GM19023 (cell line): ENCODE measurements around the gene RPSA.
"Not testable (repeated sequence)": the region's sequence is repeated elsewhere in the genome, so short reads cannot be mapped to it uniquely, and the experiment has no call there.

Experiments used
- ATAC-seq: cut with Tn5 transposase; IDR thresholded peaks from one replicate; pipeline ENCODE4 v1.9.1; 2021; ENCODE audit warnings: mild to moderate bottlenecking, moderate library complexity; ENCODE audit not compliant: unreplicated experiment

The RPSA gene

DNA sequence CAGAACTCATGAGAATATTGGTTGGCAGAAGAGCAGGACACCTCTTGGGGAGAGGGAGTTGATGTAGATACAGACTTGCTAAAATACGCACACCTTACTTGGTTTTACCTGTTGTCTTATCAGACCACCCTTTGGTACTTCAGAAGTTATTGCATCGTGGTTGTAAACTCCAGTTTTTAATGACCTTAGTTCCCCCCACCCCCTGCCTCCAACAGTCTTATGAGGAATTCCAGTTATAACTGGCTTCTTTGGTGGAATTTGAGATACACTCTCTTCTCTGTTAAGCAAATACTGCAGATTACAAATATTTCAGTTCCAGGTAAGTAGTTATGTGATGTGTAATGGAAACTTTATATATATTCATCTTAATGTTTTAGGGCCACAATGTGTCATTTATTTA lies 18.4 kb upstream of the RPSA start:
- ATAC-seq = no peak

GRCh38 chr3:39388741-39389248 lies 17.7 kb upstream of the RPSA start:
- peak; percentile 59 for ATAC-seq

DNA sequence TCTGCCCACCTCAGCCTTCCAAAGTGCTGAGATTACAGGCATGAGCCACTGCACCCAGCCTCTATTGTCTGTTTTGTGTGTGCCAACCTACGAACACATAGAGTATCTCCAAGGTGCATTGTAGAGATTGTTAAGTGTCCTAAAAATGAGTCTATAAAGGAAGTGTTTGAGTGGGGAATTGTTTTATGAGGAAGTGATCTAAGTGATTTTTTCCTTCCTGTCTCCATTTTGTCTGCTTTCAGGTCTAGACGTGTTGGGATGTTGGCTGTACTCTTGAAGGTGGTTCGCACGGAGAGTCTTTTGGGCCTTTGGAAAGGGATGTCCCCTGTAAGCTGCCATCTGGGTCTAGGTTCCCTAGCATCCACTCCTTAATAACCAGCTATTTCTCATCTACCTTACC lies 16.3 kb upstream of the RPSA start:
- ATAC-seq = no peak

DNA sequence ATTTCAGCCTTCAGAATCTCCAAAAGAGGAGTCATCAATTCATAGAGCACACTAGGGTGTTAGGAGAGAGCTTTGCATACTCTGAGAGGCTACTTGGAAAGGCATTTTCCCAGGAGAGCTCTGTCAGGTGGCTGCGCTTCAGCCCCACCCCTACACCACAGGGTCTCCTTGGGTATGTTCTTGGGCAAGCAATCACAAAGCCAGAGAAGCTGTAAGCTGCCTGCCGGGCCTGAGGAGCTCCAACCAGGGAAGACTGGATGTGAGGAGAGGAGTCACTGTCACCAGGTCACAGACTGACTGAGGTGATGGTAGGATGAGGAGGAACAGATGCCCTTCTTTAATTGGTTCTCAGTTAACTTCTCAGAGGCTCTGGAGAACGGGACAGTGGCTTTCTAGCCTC lies 9.8 kb upstream of the RPSA start:
- ATAC-seq = no peak

GRCh38 chr3:39398700-39399099 lies 7.8 kb upstream of the RPSA start:
- no peak for ATAC-seq

GRCh38 chr3:39401983-39402382 lies 4.5 kb upstream of the RPSA start:
- ATAC-seq = no peak

DNA sequence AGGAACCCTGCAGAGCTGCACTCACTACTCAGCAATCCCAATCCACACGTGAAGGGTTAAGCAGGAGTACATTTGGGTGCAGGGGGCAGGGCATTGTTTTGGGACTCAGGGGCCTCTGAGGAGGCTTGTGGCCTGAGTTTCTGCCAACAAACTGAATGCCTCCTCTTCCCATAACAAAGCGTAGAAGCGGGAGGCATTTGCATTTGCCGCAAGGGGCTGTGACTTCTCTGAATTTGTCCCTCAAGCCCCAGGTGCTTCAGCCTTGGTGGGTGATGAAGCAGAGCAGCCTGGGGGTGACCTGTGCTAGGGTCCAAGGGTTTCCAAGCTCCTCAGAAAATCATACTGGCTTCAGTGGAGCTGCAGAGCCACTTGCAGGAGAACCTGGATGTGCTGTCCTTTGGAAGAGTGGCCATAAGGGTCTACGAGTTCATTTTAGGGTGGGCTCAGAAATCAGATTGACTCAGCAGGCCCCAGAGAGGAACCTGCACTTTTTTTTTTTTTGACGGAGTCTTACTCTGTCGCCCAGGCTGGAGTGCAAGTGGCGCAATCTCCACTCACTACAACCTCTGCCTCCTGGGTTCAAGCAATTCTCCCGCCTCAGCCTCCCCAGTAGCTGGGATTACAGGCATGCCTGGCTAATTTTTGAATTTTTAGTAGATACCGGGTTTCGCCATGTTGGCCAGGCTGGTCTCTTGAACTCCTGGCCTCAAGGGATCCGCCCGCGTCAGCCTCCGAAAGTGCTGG lies 1.4 kb upstream of the RPSA start:
- no peak for ATAC-seq

DNA sequence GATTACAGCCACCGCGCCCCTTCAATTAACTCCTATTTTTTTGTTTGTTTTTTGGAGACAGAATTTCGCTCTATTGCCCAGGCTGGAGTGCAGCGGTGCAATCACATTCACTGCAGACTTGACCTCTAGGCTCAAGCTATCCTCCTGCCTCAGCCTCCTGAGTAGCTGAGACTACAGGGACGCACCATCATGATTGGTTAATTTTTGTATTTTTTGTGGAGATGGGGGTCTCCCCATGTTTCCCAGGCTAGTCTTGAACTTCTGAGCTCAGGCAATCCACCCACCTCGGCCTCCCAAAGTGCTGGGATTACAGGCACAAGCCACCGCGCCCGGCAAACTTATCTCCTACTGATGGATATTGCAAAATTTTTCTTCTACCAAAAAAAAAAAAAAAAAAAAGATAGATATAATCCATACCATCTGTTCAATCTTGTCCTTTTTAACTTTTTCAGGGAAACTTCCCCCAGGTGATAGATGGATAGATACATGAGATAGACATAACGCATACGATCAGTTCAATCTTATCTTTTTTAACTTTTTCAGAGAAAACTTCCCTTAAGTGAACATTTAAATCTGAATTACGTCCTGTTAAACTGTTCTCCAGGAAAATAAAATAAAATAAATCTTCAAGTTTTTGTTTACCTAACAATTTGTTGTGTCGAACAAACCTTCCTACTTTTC lies 693 bp upstream of the RPSA start:
- no peak for ATAC-seq

GRCh38 chr3:39407259-39407629 lies 724 bp downstream of the RPSA start:
- no peak for ATAC-seq

DNA sequence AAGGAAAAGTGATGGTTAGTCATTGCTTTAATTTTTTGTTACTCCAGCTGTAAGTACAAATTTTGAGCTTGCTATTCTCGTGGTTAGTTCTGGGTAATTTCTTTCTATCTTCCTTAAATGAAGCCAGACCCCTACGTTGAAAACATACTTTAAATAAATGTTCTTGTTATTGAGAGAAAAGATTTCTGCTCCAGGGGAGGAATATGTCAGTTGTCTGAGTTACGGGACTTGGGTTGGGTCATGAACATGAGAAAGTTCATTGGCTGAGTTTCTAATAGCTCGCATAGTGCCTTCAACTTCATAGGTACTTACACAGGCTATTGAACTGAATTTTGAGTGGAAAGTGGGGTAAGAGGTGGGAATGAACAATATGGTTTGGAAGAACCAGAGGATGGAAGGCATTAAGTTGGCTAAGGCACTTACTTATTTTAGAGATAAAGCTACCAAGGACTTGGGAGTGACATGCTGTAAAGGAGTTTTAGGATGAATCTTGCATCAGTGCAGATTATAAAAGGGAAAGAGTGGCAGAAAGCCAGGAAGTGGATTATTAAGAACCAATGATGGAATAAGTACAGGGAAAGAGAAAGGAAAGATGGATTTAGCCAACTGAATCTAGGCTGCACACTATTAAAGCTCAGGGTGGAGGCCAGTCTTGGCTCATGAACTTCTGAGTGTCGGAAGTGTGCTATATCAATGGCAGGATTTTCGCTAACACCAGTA lies 1.4 kb downstream of the RPSA start:
- no peak for ATAC-seq

- ATAC-seq = no peak
Measured at GRCh38 chr3:39408493-39409372, 2.2 kb downstream of the RPSA start.

- no peak for ATAC-seq
Measured at GRCh38 chr3:39409514-39410136, 3.1 kb downstream of the RPSA start.

- ATAC-seq = no peak
Measured at GRCh38 chr3:39410893-39411292, 4.4 kb downstream of the RPSA start.

- no peak for ATAC-seq
Measured at GRCh38 chr3:39412668-39413260, 6.2 kb downstream of the RPSA start.

GRCh38 chr3:39413691-39414420 lies 7.3 kb downstream of the RPSA start:
- no peak for ATAC-seq

GRCh38 chr3:39414421-39414907 lies 7.9 kb downstream of the RPSA start:
- no peak for ATAC-seq

DNA sequence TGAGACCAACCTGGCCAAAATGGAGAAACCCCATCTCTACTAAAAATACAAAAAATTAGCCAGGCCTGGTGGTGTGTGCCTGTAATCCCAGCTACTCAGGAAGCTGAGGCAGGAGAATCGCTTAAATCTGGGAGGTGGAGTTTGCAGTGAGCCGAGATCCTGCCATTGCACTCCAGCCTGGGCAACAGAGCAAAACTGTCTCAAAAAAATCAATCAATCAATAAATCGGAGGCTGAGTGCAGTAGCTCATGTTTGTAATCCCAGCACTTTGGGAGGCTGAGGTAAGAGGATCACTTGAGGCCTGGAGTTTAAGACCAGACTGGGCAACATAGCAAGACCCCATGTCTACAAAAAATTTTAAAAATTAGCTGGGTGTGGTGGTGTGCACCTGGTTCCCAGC lies 8.8 kb downstream of the RPSA start:
- not testable (repeated sequence) for ATAC-seq

- ATAC-seq = no peak
Measured at GRCh38 chr3:39415983-39416382, 9.5 kb downstream of the RPSA start.

- ATAC-seq = not testable (repeated sequence)
Measured at GRCh38 chr3:39416998-39417397, 10.5 kb downstream of the RPSA start.
